ENCODE data around the gene KRTAP10-10. TPM values are rescaled to one million over a fixed set of nuclear protein-coding genes. Genes with fewer than 3 reads are reported as not detected.
A peak's percentile ranks its signal among the peaks of the same experiment; 100 is the strongest.

Gene KRTAP10-10
- total and polyA plus RNA-seq, 2 of the 8 experiments (the other 6 are each of a cell fraction or from before 2014, with no cell fraction given), result not detected

GRCh38 chr21:44598061-44598460 lies 39.1 kb upstream of the KRTAP10-10 start:
- H3K27me3 ChIP-seq (replicated peaks in 1 of 4; ENCODE audit: control insufficient read depth in 3 of 4, extremely low read depth in 1 of 4, insufficient read depth in 3 of 4, low read length in 3 of 4), result no peaks in the 10 kb centered on the region
- no peak overlapping the region for H2AFZ ChIP-seq (ENCODE audit: low read length)
- FAIRE-seq, result no peak
- H3K9me3 ChIP-seq (ENCODE audit: insufficient read depth in 2 of 2, low read depth in 1 of 2, low read length in 1 of 2), result no peaks in the 10 kb centered on the region
- H3K4me1 ChIP-seq (replicated peaks in 1 of 4; ENCODE audit: control insufficient read depth in 3 of 4, insufficient read depth in 4 of 4, low read length in 3 of 4), result peaks cover 2 to 11% (median 6%) of the 10 kb centered on the region in 4 experiments
- H2BK15ac ChIP-seq (ENCODE audit: low read length), result no peak overlapping the region
- peak overlapping the region; percentile 51 for H4K5ac ChIP-seq (ENCODE audit: insufficient read length, low read depth, low read length)
- no peak overlapping the region for H3K18ac ChIP-seq (ENCODE audit: extremely low read depth, low read length)
- no peaks in the 10 kb centered on the region for H3K79me1 ChIP-seq (ENCODE audit: low read depth, low read length)
- H3K14ac ChIP-seq (ENCODE audit: insufficient read length), result no peak overlapping the region
- no peak overlapping the region for H3K56ac ChIP-seq (replicated peaks; ENCODE audit: insufficient read length, low read depth, low read length)
- no peak overlapping the region for H3K4me3 ChIP-seq (ENCODE audit: extremely low read depth in 1 of 4, insufficient read depth in 2 of 4, low read depth in 3 of 4, low read length in 4 of 4)
- H4K91ac ChIP-seq (replicated peaks; ENCODE audit: insufficient read length, low read length), result peak overlapping the region; percentile 72
- H3K36me3 ChIP-seq (ENCODE audit: control insufficient read depth in 2 of 4, insufficient read depth in 4 of 4, low read length in 3 of 4), result no peaks in the 10 kb centered on the region
- H4K8ac ChIP-seq (ENCODE audit: extremely low read depth, insufficient read depth, low read length), result no peak overlapping the region
- H2AK5ac ChIP-seq (ENCODE audit: low read depth, low read length), result 0 out of 2 replicates have a peak overlapping the region, but pooled peaks have one; percentile 88
- H3K23me2 ChIP-seq (ENCODE audit: low read depth, low read length), result no peaks in the 10 kb centered on the region
- H2BK120ac ChIP-seq (replicated peaks; ENCODE audit: low read depth, low read length), result peak overlapping the region; percentile 97
- H3K27ac ChIP-seq (ENCODE audit: low read depth, low read length), result peak overlapping the region; percentile 74; the same call in 1 of the 2 replicates
- POLR2A ChIA-PET (ENCODE audit: partially characterized antibody), result interaction anchor here (0.7 kb wide), 1 partner anchor 203 kb away, joined by 3 read pairs; no protein-coding TSS in a partner anchor
- DNase-seq (ENCODE audit: low read depth in 1 of 2, low spot score in 2 of 2), result peak in 1 of 2 experiments; percentile 47
- H3K4ac ChIP-seq (replicated peaks; ENCODE audit: insufficient read length, low read depth, low read length), result no peak overlapping the region
- H3K23ac ChIP-seq (ENCODE audit: insufficient read length), result no peak overlapping the region
- no peak overlapping the region; a peak in 1 of 4 replicates for H3K4me2 ChIP-seq (ENCODE audit: insufficient read depth in 1 of 2, low read depth in 2 of 2, low read length in 2 of 2)
- TF ChIP-seq KDM5A (IDR thresholded peaks at IDR 0.05; ENCODE audit: low read length) (no peak), RNF2 (IDR thresholded peaks at IDR 0.05; ENCODE audit: borderline replicate concordance, low read depth, low read length, missing control alignments, poor library complexity, severe bottlenecking) (no peak), POLR2A (IDR thresholded peaks at IDR 0.05; ENCODE audit: control extremely low read depth in 1 of 2, low read depth in 2 of 2, low read length in 2 of 2) (peak in 1 of 2 experiments; percentile 51; a peak in 1 of 3 replicates), RBBP5 (IDR thresholded peaks at IDR 0.05; ENCODE audit: borderline replicate concordance, low read depth, low read length) (no peak), TAF1 (IDR thresholded peaks at IDR 0.05; ENCODE audit: low read depth, low read length) (peak; percentile 43; the same call in 1 of the 2 replicates), CREB1 (IDR thresholded peaks at IDR 0.05) (no peak; the same call in 1 of the 2 replicates), SRF (IDR thresholded peaks at IDR 0.05; ENCODE audit: low read depth, low read length) (no peak), FOSL1 (IDR thresholded peaks at IDR 0.05; ENCODE audit: insufficient read depth, low read depth, low read length) (no peak), E2F6 (IDR thresholded peaks at IDR 0.05) (no peak), MAX (IDR thresholded peaks at IDR 0.05) (no peak), SP2 (IDR thresholded peaks at IDR 0.05; ENCODE audit: low read length) (no peak)
- 0 out of 7 replicates have a peak overlapping the region, but pooled peaks of 1 of the 4 experiments have one; percentile 24 for H3K9ac ChIP-seq (replicated peaks in 1 of 4; ENCODE audit: extremely low read depth in 1 of 4, low read depth in 3 of 4, low read length in 3 of 4)
- H2BK5ac ChIP-seq (ENCODE audit: low read depth, low read length), result peak overlapping the region; percentile 86
- peak overlapping the region; percentile 92 for H2BK20ac ChIP-seq (ENCODE audit: low read length)
- H2BK12ac ChIP-seq (ENCODE audit: low read depth, low read length), result peak overlapping the region; percentile 85; the same call in 1 of the 2 replicates
- 52% methylated on average over 11 of the region's 11 CpGs; no CpG with 5 or more reads in 1 of the 2 experiments for WGBS, 2 experiments (ENCODE audit: extremely low coverage in 1 of 2, insufficient coverage in 1 of 2, insufficient read length in 1 of 2, insufficient replicate concordance in 2 of 2, low coverage in 1 of 2, low lambda C conversion rate in 2 of 2, missing lambda C conversion rate in 1 of 2)
- no peaks in the 10 kb centered on the region for H4K20me1 ChIP-seq (replicated peaks in 1 of 2; ENCODE audit: control insufficient read depth in 1 of 2, insufficient read depth in 2 of 2, low read length in 2 of 2)
- CTCF ChIA-PET (ENCODE audit: partially characterized antibody), result no interaction called here
- H3K79me2 ChIP-seq (ENCODE audit: control insufficient read depth in 1 of 2, insufficient read depth in 2 of 2, low read length in 2 of 2), result no peaks in the 10 kb centered on the region

All from H1 (cell line).